ENCODE data around the gene CHST8.

- TF ChIP-seq CTCF (CRISPR knock-in tag; IDR thresholded peaks at IDR 0.05) = no peak
- TF ChIP-seq KDM5A (IDR thresholded peaks at IDR 0.05; ENCODE audit: borderline replicate concordance, low read length) = no peak
- no peak for TF ChIP-seq ZBTB14 (CRISPR knock-in tag; IDR thresholded peaks at IDR 0.05)
- no peak for TF ChIP-seq ZHX1 (CRISPR knock-in tag; IDR thresholded peaks at IDR 0.05; ENCODE audit: low read depth)
- no peak for TF ChIP-seq SP1 (IDR thresholded peaks at IDR 0.05)
- no peak for TF ChIP-seq SP1 (CRISPR knock-in tag; IDR thresholded peaks at IDR 0.05)
- no peak for TF ChIP-seq SMC3 (IDR thresholded peaks at IDR 0.05; ENCODE audit: low read length)
Measured at GRCh38 chr19:33665776-33666595, 44.2 kb downstream of the CHST8 start.

Measured in HepG2 (cell line).